PC-9 (cell line): ENCODE measurements around the gene HS3ST4. TPM values are rescaled to one million over a fixed set of nuclear protein-coding genes. Genes with fewer than 3 reads are reported as not detected.

Experiments
- BruUV-seq: library from RNA; stranded (reverse); fragments of 400-500 nt; replicated peaks from 2 replicates; lab custom pipeline; 2021; lab: Mats Ljungman, UMichigan
- CTCF ChIA-PET: fragments of 300-600 bp; sonication (Branson Sonifier 250); formaldehyde crosslinking; loops from one replicate; lab custom pipeline; 2022; ENCODE audit warnings: antibody characterized with exemption; lab: Charles Lee
- POLR2A ChIA-PET: fragments of 300-600 bp; sonication (Branson Sonifier 250); formaldehyde crosslinking; loops from one replicate; lab custom pipeline; 2022; ENCODE audit warnings: antibody characterized with exemption; ENCODE audit not compliant: unreplicated experiment; lab: Charles Lee
- DNase-seq, 2 experiments: peaks; one replicate each; pipeline versions ENCODE4 v3.0.0 to v3.0.0-alpha.2; 2015 to 2022; ENCODE audit warnings: mixed read lengths in 1 of 2
- H2AFZ ChIP-seq: fragments of 200-600 bp; sonication (generic); 2 replicates; pipeline ENCODE4 v1.8.1; 2017; ENCODE audit warnings: antibody characterized with exemption
- H3F3A ChIP-seq: fragments of 200-600 bp; sonication (generic); 2 replicates; pipeline ENCODE4 v1.8.1; 2017; ENCODE audit warnings: antibody characterized with exemption, mild to moderate bottlenecking, low read depth; ENCODE audit not compliant: insufficient read depth
- H3K27ac ChIP-seq: fragments of 200-600 bp; sonication (generic); 2 replicates; pipeline ENCODE4 v1.6.1; 2016; ENCODE audit warnings: mixed run types
- H3K27me3 ChIP-seq: fragments of 200-600 bp; sonication (generic); 2 replicates; pipeline ENCODE4 v1.6.1; 2016; ENCODE audit warnings: low read depth, mixed run types; ENCODE audit not compliant: insufficient read depth
- H3K36me3 ChIP-seq: fragments of 200-600 bp; sonication (generic); 2 replicates; pipeline ENCODE4 v1.6.1; 2016; ENCODE audit warnings: low read depth, mixed run types
- H3K4me1 ChIP-seq: fragments of 200-600 bp; sonication (generic); replicated peaks from 2 replicates; pipeline ENCODE4 v1.6.1; 2016; ENCODE audit warnings: mixed run types; ENCODE audit not compliant: insufficient read depth
- H3K4me2 ChIP-seq: fragments of 200-600 bp; sonication (generic); 2 replicates; pipeline ENCODE4 v1.6.1; 2017; ENCODE audit warnings: mixed run types
- H3K4me3 ChIP-seq: fragments of 200-600 bp; sonication (generic); 2 replicates; pipeline ENCODE4 v1.6.1; 2016; ENCODE audit warnings: mixed run types
- H3K79me2 ChIP-seq: fragments of 200-600 bp; sonication (generic); 2 replicates; pipeline ENCODE4 v1.6.1; 2017; ENCODE audit warnings: low read depth, mixed run types
- H3K9me2 ChIP-seq: fragments of 200-600 bp; sonication (generic); 2 replicates; pipeline ENCODE4 v1.8.1; 2017; ENCODE audit warnings: mild to moderate bottlenecking; ENCODE audit not compliant: insufficient read depth
- H3K9me3 ChIP-seq: fragments of 200-600 bp; sonication (generic); 2 replicates; pipeline ENCODE4 v1.8.1; 2016; ENCODE audit warnings: low read depth; ENCODE audit not compliant: insufficient read depth
- H4K20me1 ChIP-seq: fragments of 200-600 bp; sonication (generic); 2 replicates; pipeline ENCODE4 v1.8.1; 2017; ENCODE audit not compliant: insufficient read depth
- EZH2 ChIP-seq: fragments of 200-600 bp; sonication (generic); IDR thresholded peaks from 2 replicates; pipeline ENCODE4 v1.8.0; 2017; ENCODE audit warnings: antibody characterized with exemption, low read depth
- intact Hi-C: fragments of 100-400 bp; cut with micrococcal nuclease; formaldehyde crosslinking; loops from one replicate; pipeline ENCODE4 v1.10.0; 2022; ENCODE audit not compliant: unreplicated experiment
- total RNA-seq: library from RNA; stranded (reverse); gene quantifications from 2 replicates; pipeline ENCODE4 v1.2.3, GENCODE V29; 2021
- TF ChIP-seq, protein P1 (sequence below): fragments of 200-600 bp; sonication (generic); conservative IDR thresholded peaks from 2 replicates; pipeline ENCODE4 v1.6.1; 2017; ENCODE audit warnings: mixed run types, antibody characterized with exemption, mild to moderate bottlenecking, moderate library complexity

Gene HS3ST4
- total RNA-seq, 1 experiment from 2014 or later = not detected

DNA sequence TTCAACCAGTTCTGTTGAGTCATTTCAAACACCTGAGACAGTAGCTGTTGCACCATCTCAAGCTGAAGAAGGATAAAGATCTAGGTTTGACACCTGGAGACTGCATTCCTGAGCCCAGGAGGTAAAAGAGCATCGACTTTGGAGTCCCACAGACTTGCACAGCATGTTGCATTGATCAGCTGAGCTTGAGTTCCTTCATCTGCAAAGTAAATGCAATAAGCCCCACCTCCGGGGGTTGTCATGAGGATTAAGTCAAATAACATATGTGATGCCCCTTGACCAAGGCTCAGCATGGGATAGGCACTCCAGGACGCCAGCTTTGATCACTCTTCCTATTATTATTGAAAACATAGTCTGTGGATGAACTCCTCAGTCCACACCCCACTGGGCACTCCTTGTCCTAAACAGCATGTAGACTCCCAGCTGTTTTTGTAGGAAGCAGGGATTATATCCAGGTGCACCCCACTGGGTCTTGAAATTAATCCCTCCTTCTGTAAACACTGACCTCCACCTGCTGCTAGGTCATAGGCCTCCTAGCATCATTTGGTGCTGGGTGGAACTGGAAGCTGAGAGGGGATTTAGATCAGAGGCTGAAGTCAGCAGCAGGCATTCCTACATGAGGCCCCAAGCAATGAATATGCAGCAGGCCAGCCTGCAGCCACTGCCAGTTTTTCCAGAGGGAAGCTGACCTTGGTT, 259.0 kb downstream of the HS3ST4 start:
- no peaks in the 10 kb centered on the region for H3K27me3 ChIP-seq
- no peaks in the 10 kb centered on the region for H3F3A ChIP-seq
- DNase-seq = no peak
- no peaks in the 10 kb centered on the region for H3K4me1 ChIP-seq
- H2AFZ ChIP-seq = no peak overlapping the region
- POLR2A ChIA-PET = no interaction called here
- no peaks in the 10 kb centered on the region for H4K20me1 ChIP-seq
- no TSS peak for BruUV-seq
- H3K27ac ChIP-seq = no peak overlapping the region
- H3K36me3 ChIP-seq = no peaks in the 10 kb centered on the region
- TF ChIP-seq, protein P1, sequence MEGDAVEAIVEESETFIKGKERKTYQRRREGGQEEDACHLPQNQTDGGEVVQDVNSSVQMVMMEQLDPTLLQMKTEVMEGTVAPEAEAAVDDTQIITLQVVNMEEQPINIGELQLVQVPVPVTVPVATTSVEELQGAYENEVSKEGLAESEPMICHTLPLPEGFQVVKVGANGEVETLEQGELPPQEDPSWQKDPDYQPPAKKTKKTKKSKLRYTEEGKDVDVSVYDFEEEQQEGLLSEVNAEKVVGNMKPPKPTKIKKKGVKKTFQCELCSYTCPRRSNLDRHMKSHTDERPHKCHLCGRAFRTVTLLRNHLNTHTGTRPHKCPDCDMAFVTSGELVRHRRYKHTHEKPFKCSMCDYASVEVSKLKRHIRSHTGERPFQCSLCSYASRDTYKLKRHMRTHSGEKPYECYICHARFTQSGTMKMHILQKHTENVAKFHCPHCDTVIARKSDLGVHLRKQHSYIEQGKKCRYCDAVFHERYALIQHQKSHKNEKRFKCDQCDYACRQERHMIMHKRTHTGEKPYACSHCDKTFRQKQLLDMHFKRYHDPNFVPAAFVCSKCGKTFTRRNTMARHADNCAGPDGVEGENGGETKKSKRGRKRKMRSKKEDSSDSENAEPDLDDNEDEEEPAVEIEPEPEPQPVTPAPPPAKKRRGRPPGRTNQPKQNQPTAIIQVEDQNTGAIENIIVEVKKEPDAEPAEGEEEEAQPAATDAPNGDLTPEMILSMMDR = no peak
- TF ChIP-seq EZH2 = no peak
- no peak overlapping the region for H3K4me3 ChIP-seq
- CTCF ChIA-PET = no interaction called here
- no peaks in the 10 kb centered on the region for H3K9me3 ChIP-seq
- no peak overlapping the region for H3K4me2 ChIP-seq
- intact Hi-C loops = no loop called here
- no peaks in the 10 kb centered on the region for H3K9me2 ChIP-seq
- no peaks in the 10 kb centered on the region for H3K79me2 ChIP-seq

DNA sequence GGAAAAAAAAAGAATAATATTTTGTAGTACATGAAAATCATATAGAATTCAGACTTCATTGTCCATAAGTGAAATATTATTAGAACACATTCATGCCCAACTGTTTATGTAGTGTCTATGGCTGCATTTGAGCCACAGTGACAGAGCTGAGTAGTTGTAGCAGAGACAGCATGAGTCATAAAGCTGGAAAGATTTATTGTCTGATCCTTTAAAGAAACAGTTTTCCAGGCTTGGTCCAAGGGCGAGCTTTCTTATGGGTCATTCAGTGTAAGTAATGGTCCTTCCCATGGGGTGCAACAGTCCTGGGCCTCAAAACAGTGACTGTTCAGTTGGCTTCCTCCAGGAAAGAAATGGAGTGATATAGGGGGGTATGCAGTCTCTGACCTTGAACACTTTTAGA, 260.2 kb downstream of the HS3ST4 start:
- Histone ChIP-seq H3K27ac (no peak overlapping the region), H3F3A (no peaks in the 10 kb centered on the region), H3K36me3 (no peaks in the 10 kb centered on the region), H3K9me2 (no peaks in the 10 kb centered on the region), H3K79me2 (no peaks in the 10 kb centered on the region), H4K20me1 (no peaks in the 10 kb centered on the region), H3K4me1 (no peaks in the 10 kb centered on the region), H3K27me3 (no peaks in the 10 kb centered on the region), H3K4me3 (no peak overlapping the region), H2AFZ (no peak overlapping the region), H3K9me3 (no peaks in the 10 kb centered on the region), H3K4me2 (no peak overlapping the region)
- BruUV-seq = no TSS peak
- no peak for DNase-seq
- POLR2A ChIA-PET = no interaction called here
- TF ChIP-seq EZH2 = no peak
- TF ChIP-seq, protein P1 = no peak
- intact Hi-C loops = no loop called here
- CTCF ChIA-PET = no interaction called here

DNA sequence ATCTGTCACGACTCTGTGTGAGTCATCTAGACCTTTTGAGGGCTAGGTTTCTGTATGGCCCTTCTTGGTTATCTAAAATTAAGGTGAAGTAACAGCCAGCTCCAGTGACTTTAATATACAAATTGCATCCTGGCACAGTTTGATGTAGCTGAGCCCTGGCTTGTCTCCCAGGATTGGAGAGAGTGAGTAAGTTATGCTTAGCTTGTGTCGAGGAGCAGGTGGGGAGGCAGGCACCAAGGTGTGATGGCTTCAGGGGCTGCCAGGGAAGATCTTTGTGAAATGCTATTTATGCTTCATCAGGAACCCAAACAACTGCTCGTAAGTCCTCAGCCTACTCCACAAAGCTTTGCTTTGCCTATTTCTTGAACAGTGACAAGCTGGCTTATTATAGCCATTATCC, 261.2 kb downstream of the HS3ST4 start:
- no peaks in the 10 kb centered on the region for H3K9me2 ChIP-seq
- intact Hi-C loops = no loop called here
- H3K27me3 ChIP-seq = 0 out of 2 replicates have a peak, but pooled peaks cover 2% of the 10 kb centered on the region
- H3K36me3 ChIP-seq = no peaks in the 10 kb centered on the region
- ChIA-PET POLR2A (no interaction called here), CTCF (no interaction called here)
- BruUV-seq = no TSS peak
- DNase-seq = no peak
- H3K27ac ChIP-seq = no peak overlapping the region
- TF ChIP-seq EZH2 = no peak
- TF ChIP-seq, protein P1 = no peak
- H4K20me1 ChIP-seq = no peaks in the 10 kb centered on the region
- H3K9me3 ChIP-seq = no peaks in the 10 kb centered on the region
- H2AFZ ChIP-seq = no peak overlapping the region
- H3K79me2 ChIP-seq = no peaks in the 10 kb centered on the region
- no peaks in the 10 kb centered on the region for H3K4me1 ChIP-seq
- no peak overlapping the region for H3K4me2 ChIP-seq
- no peaks in the 10 kb centered on the region for H3F3A ChIP-seq
- no peak overlapping the region for H3K4me3 ChIP-seq
